ENCODE results near the gene PRMT1. TPM values are rescaled to one million over a fixed set of nuclear protein-coding genes. Genes with fewer than 3 reads are reported as not detected.
A peak's percentile ranks its signal among the peaks of the same experiment; 100 is the strongest.

The PRMT1 gene
- polyA plus RNA-seq, 1 of the 3 experiments (the other 2 are of a cell fraction) = 789 TPM

GRCh38 chr19:49637821-49638738 lies 39.0 kb upstream of the PRMT1 start:
- no peaks in the 10 kb centered on the region for H4K20me1 ChIP-seq (ENCODE audit: insufficient read depth)
- no peaks in the 10 kb centered on the region for H3K27me3 ChIP-seq (ENCODE audit: insufficient read depth)
- H3K4me2 ChIP-seq = peak overlapping the region; percentile 97
- no peaks in the 10 kb centered on the region for H3K9me2 ChIP-seq
- H3K9ac ChIP-seq = peak overlapping the region; percentile 76
- H3K9me3 ChIP-seq = no peaks in the 10 kb centered on the region
- no peak overlapping the region for H2AFZ ChIP-seq (ENCODE audit: low read depth)
- TF ChIP-seq MAX (IDR thresholded peaks at IDR 0.05; ENCODE audit: low read depth) (no peak), SIN3A (IDR thresholded peaks at IDR 0.05; ENCODE audit: borderline replicate concordance, low read depth, low read length) (no peak), POLR2AphosphoS5 (IDR thresholded peaks at IDR 0.05; ENCODE audit: low read depth, low read length) (0 out of 2 replicates have a peak, but pooled peaks have one; percentile 16), GATA2 (CRISPR knock-in tag; IDR thresholded peaks at IDR 0.05) (no peak), ELF1 (IDR thresholded peaks at IDR 0.05) (no peak), MEF2A (IDR thresholded peaks at IDR 0.05; ENCODE audit: borderline replicate concordance, low read depth) (no peak)
- H3K27ac ChIP-seq (ENCODE audit: low read depth in 2 of 2, low read length in 1 of 2) = peak overlapping the region; percentile 35 to 100; a peak in 3 of 4 replicates
- ChIA-PET CTCF (no interaction called here), POLR2A (no interaction called here)
- WGBS (ENCODE audit: low lambda C conversion rate) = 29% methylated on average over 19 of the region's 19 CpGs
- H3K36me3 ChIP-seq (replicated peaks in 1 of 2; ENCODE audit: control insufficient read depth in 1 of 2, insufficient read depth in 2 of 2, low read length in 1 of 2) = no peaks in the 10 kb centered on the region
- no peak for DNase-seq
- H3K79me2 ChIP-seq (ENCODE audit: insufficient read depth) = peaks cover 32% of the 10 kb centered on the region
- H3K4me3 ChIP-seq (ENCODE audit: low read depth in 2 of 2, low read length in 1 of 2) = peak overlapping the region; percentile 17 to 87; a peak in 3 of 4 replicates
- H3F3A ChIP-seq (replicated peaks; ENCODE audit: insufficient read depth) = peaks cover 14% of the 10 kb centered on the region
- H3K4me1 ChIP-seq (ENCODE audit: control insufficient read depth in 1 of 2, insufficient read depth in 2 of 2, low read depth in 1 of 2, low read length in 1 of 2) = peaks cover 14 to 22% of the 10 kb centered on the region in 2 experiments

- H3K36me3 ChIP-seq (replicated peaks in 1 of 2; ENCODE audit: control insufficient read depth in 1 of 2, insufficient read depth in 2 of 2, low read length in 1 of 2) = peaks cover 0 to 4% of the 10 kb centered on the region in 2 experiments
- no peaks in the 10 kb centered on the region for H3K27me3 ChIP-seq (ENCODE audit: insufficient read depth)
- peaks cover 4% of the 10 kb centered on the region; the same call in 1 of the 2 replicates for H4K20me1 ChIP-seq (ENCODE audit: insufficient read depth)
- peaks cover 14 to 32% of the 10 kb centered on the region in 2 experiments for H3K4me1 ChIP-seq (ENCODE audit: control insufficient read depth in 1 of 2, insufficient read depth in 2 of 2, low read depth in 1 of 2, low read length in 1 of 2)
- H3K4me3 ChIP-seq (ENCODE audit: low read depth in 2 of 2, low read length in 1 of 2) = peak overlapping the region; percentile 64 to 87
- peak overlapping the region; percentile 76 for H3K9ac ChIP-seq
- DNase-seq = no peak
- no peaks in the 10 kb centered on the region for H3K9me3 ChIP-seq
- peak overlapping the region; percentile 62 to 100 for H3K27ac ChIP-seq (ENCODE audit: low read depth in 2 of 2, low read length in 1 of 2)
- H3F3A ChIP-seq (replicated peaks; ENCODE audit: insufficient read depth) = peaks cover 14% of the 10 kb centered on the region
- POLR2A ChIA-PET = interaction anchor here (0.7 to 1.3 kb wide), 6 partner anchors 8 to 211 kb away, joined by 3 to 5 read pairs (median 4); partner anchors contain the start of genes NOSIP, PRR12, PRRG2 and PTOV1
- no peaks in the 10 kb centered on the region for H3K9me2 ChIP-seq
- peak overlapping the region; percentile 97 for H3K4me2 ChIP-seq
- WGBS (ENCODE audit: low lambda C conversion rate) = 37% methylated on average over 8 of the region's 31 CpGs
- H3K79me2 ChIP-seq (ENCODE audit: insufficient read depth) = peaks cover 46% of the 10 kb centered on the region
- CTCF ChIA-PET = interaction anchor here (0.8 to 5.2 kb wide), 3 partner anchors 32 to 44 kb away, joined by 3 to 31 read pairs (median 7); partner anchors contain the start of gene PRMT1
- H2AFZ ChIP-seq (ENCODE audit: low read depth) = no peak overlapping the region
- TF ChIP-seq MAX (IDR thresholded peaks at IDR 0.05; ENCODE audit: low read depth) (no peak), RFX5 (IDR thresholded peaks at IDR 0.05; ENCODE audit: low read length) (no peak), POLR2AphosphoS5 (IDR thresholded peaks at IDR 0.05; ENCODE audit: low read depth, low read length) (no peak), RCOR1 (IDR thresholded peaks at IDR 0.05; ENCODE audit: low read length) (no peak), USF2 (IDR thresholded peaks at IDR 0.05; ENCODE audit: borderline replicate concordance, low read depth, low read length) (no peak), TAF1 (IDR thresholded peaks at IDR 0.05; ENCODE audit: borderline replicate concordance, low read depth, low read length) (no peak), CHD2 (IDR thresholded peaks at IDR 0.05; ENCODE audit: low read length, partially characterized antibody) (no peak), RAD21 (IDR thresholded peaks at IDR 0.05; ENCODE audit: low read length) (no peak), ELF1 (IDR thresholded peaks at IDR 0.05) (no peak), JUND (IDR thresholded peaks at IDR 0.05) (no peak), CTCF (IDR thresholded peaks at IDR 0.05) (no peak), YY1 (IDR thresholded peaks at IDR 0.05; ENCODE audit: low read depth) (no peak), FOXJ3 (CRISPR knock-in tag; IDR thresholded peaks at IDR 0.05) (no peak), REST (IDR thresholded peaks at IDR 0.05; ENCODE audit: low read depth, low read length) (no peak), FOXM1 (IDR thresholded peaks at IDR 0.05; ENCODE audit: low read depth) (no peak)
Observed at GRCh38 chr19:49639401-49640112, 37.5 kb upstream of the PRMT1 start.

Data from SK-N-SH (cell line).